Measurements from ENCODE around the gene MSMO1. TPM values are rescaled to one million over a fixed set of nuclear protein-coding genes. Genes with fewer than 3 reads are reported as not detected.

Gene MSMO1
- polyA plus RNA-seq, 1 donor (not counting 4 experiments of a cell fraction or from before 2014, with no cell fraction given), result 541 TPM

- Histone ChIP-seq H3K4me1 (ENCODE audit: control insufficient read depth, extremely low read depth, insufficient read depth, low read length) (no peaks in the 10 kb centered on the region), H3K27me3 (ENCODE audit: control insufficient read depth, extremely low read depth, insufficient read depth, low read length) (no peaks in the 10 kb centered on the region), H3K36me3 (ENCODE audit: control insufficient read depth in 2 of 2, extremely low read depth in 1 of 2, insufficient read depth in 2 of 2, low read length in 2 of 2) (peaks cover 4 to 6% of the 10 kb centered on the region in 2 experiments), H3K9me1 (ENCODE audit: control insufficient read depth, extremely low read depth, insufficient read depth, low read length) (no peaks in the 10 kb centered on the region), H2AFZ (ENCODE audit: control insufficient read depth, low read length) (no peak overlapping the region), H4K20me1 (ENCODE audit: control insufficient read depth, extremely low read depth, insufficient read depth, low read length) (no peaks in the 10 kb centered on the region), H3K79me2 (ENCODE audit: control insufficient read depth, insufficient read depth, low read length) (no peaks in the 10 kb centered on the region), H3K9ac (ENCODE audit: control insufficient read depth, extremely low read depth, insufficient read depth, low read length) (no peak overlapping the region), H3K4me2 (ENCODE audit: control insufficient read depth, extremely low read depth, insufficient read depth, low read depth, low read length) (no peak overlapping the region), H3K9me3 (ENCODE audit: control insufficient read depth, low read depth, low read length) (no peaks in the 10 kb centered on the region), H3K4me3 (ENCODE audit: control insufficient read depth in 2 of 3, extremely low read depth in 1 of 3, insufficient read depth in 2 of 3, low read depth in 1 of 3, low read length in 3 of 3) (no peak overlapping the region), H3K27ac (ENCODE audit: control insufficient read depth, insufficient read depth, low read length) (no peak overlapping the region)
- FAIRE-seq, result no peak
- dilution Hi-C loops (cut with MboI; ENCODE audit: extremely low pct_ligation_motif_present, low sequenced_read_pairs), result loop anchor here (25.0 kb wide), 1 partner anchor 119 kb away; no protein-coding TSS in a partner anchor
- DNase-seq (ENCODE audit: low read depth, low spot score), result no peak
- TF ChIP-seq EZH2 (IDR thresholded peaks at IDR 0.05; ENCODE audit: low read length), result no peak
- peak in 2 of 3 experiments; percentile 22 to 34 for TF ChIP-seq CTCF (optimal IDR thresholded peaks at IDR 0.05 in 1 of 3, IDR thresholded peaks at IDR 0.05 in 1 of 3, conservative IDR thresholded peaks at IDR 0.05 in 1 of 3; ENCODE audit: extremely low read depth in 1 of 3, insufficient read depth in 2 of 3, low read length in 3 of 3)
Measured at GRCh38 chr4:165343353-165344191, 16.1 kb downstream of the MSMO1 start.

- no peak overlapping the region for H3K9ac ChIP-seq (ENCODE audit: control insufficient read depth, extremely low read depth, insufficient read depth, low read length)
- no peak overlapping the region for H2AFZ ChIP-seq (ENCODE audit: control insufficient read depth, low read length)
- no peak overlapping the region for H3K4me2 ChIP-seq (ENCODE audit: control insufficient read depth, extremely low read depth, insufficient read depth, low read depth, low read length)
- H3K27me3 ChIP-seq (ENCODE audit: control insufficient read depth, extremely low read depth, insufficient read depth, low read length), result no peaks in the 10 kb centered on the region
- no peaks in the 10 kb centered on the region for H3K4me1 ChIP-seq (ENCODE audit: control insufficient read depth, extremely low read depth, insufficient read depth, low read length)
- H3K27ac ChIP-seq (ENCODE audit: control insufficient read depth, insufficient read depth, low read length), result no peak overlapping the region
- no peaks in the 10 kb centered on the region for H3K9me1 ChIP-seq (ENCODE audit: control insufficient read depth, extremely low read depth, insufficient read depth, low read length)
- H3K4me3 ChIP-seq (ENCODE audit: control insufficient read depth in 2 of 3, extremely low read depth in 1 of 3, insufficient read depth in 2 of 3, low read depth in 1 of 3, low read length in 3 of 3), result no peak overlapping the region
- TF ChIP-seq EZH2 (IDR thresholded peaks at IDR 0.05; ENCODE audit: low read length) (no peak), CTCF (optimal IDR thresholded peaks at IDR 0.05 in 1 of 3, IDR thresholded peaks at IDR 0.05 in 1 of 3, conservative IDR thresholded peaks at IDR 0.05 in 1 of 3; ENCODE audit: extremely low read depth in 1 of 3, insufficient read depth in 2 of 3, low read length in 3 of 3) (no peak)
- H4K20me1 ChIP-seq (ENCODE audit: control insufficient read depth, extremely low read depth, insufficient read depth, low read length), result no peaks in the 10 kb centered on the region
- no peaks in the 10 kb centered on the region for H3K9me3 ChIP-seq (ENCODE audit: control insufficient read depth, low read depth, low read length)
- DNase-seq (ENCODE audit: low read depth, low spot score) (no peak), FAIRE-seq (no peak)
- dilution Hi-C loops (cut with MboI; ENCODE audit: extremely low pct_ligation_motif_present, low sequenced_read_pairs), result loop anchor here (25.0 kb wide), 1 partner anchor 116 kb away; no protein-coding TSS in a partner anchor
- H3K36me3 ChIP-seq (ENCODE audit: control insufficient read depth in 2 of 2, extremely low read depth in 1 of 2, insufficient read depth in 2 of 2, low read length in 2 of 2), result peaks cover 0 to 1% of the 10 kb centered on the region in 2 experiments
- no peaks in the 10 kb centered on the region for H3K79me2 ChIP-seq (ENCODE audit: control insufficient read depth, insufficient read depth, low read length)
Measured at GRCh38 chr4:165345666-165346417, 18.4 kb downstream of the MSMO1 start.
